OCI-LY1 (cell line): ENCODE results near the gene ISCA1.
"Not testable (repeated sequence)": the region's sequence is repeated elsewhere in the genome, so short reads cannot be mapped to it uniquely, and the experiment has no call there.

Experiments used
- H2AFZ ChIP-seq: fragments of 200-600 bp; sonication (generic), shearing (Covaris generic); 2 replicates; pipeline ENCODE4 v1.6.0; 2014; ENCODE audit warnings: antibody characterized with exemption, mild to moderate bottlenecking, low read length
- H3F3A ChIP-seq: fragments of 200-600 bp; sonication (generic), shearing (Covaris generic); 2 replicates; pipeline ENCODE4 v1.6.0; 2014; ENCODE audit warnings: mild to moderate bottlenecking, antibody characterized with exemption, low read length, moderate library complexity; ENCODE audit not compliant: insufficient read depth
- H3K27ac ChIP-seq: fragments of 200-600 bp; sonication (generic); 2 replicates; pipeline ENCODE4 v1.5.1; 2014; ENCODE audit warnings: low read length, mixed run types, mild to moderate bottlenecking, low read depth; ENCODE audit not compliant: poor library complexity, severe bottlenecking
- H3K27me3 ChIP-seq: fragments of 200-600 bp; sonication (generic); 2 replicates; pipeline ENCODE4 v1.6.0; 2014; ENCODE audit warnings: antibody characterized with exemption, mild to moderate bottlenecking, low read length, moderate library complexity; ENCODE audit not compliant: insufficient read depth
- H3K36me3 ChIP-seq: fragments of 200-600 bp; sonication (generic); 2 replicates; pipeline ENCODE4 v1.6.1; 2014; ENCODE audit warnings: mild to moderate bottlenecking, antibody characterized with exemption, low read length, moderate library complexity, mixed read lengths; ENCODE audit not compliant: insufficient read depth
- H3K4me1 ChIP-seq: fragments of 200-600 bp; sonication (generic); 2 replicates; pipeline ENCODE4 v1.5.1; 2014; ENCODE audit warnings: mild to moderate bottlenecking, low read length, moderate library complexity; ENCODE audit not compliant: insufficient read depth, severe bottlenecking
- H3K4me2 ChIP-seq: fragments of 200-600 bp; sonication (generic), shearing (Covaris generic); 2 replicates; pipeline ENCODE4 v1.6.1; 2014; ENCODE audit warnings: low read length
- H3K4me3 ChIP-seq: fragments of 200-600 bp; sonication (generic); 2 replicates; pipeline ENCODE4 v1.5.1; 2014; ENCODE audit warnings: low read length, low read depth, mild to moderate bottlenecking, mixed read lengths; ENCODE audit not compliant: poor library complexity, severe bottlenecking
- H3K79me2 ChIP-seq: fragments of 200-600 bp; shearing (Covaris generic); 2 replicates; pipeline ENCODE4 v1.6.1; 2016; ENCODE audit warnings: mixed run types, low read length, mixed read lengths; ENCODE audit not compliant: insufficient read depth
- H3K9ac ChIP-seq: fragments of 200-600 bp; sonication (generic), shearing (Covaris generic); 2 replicates; pipeline ENCODE4 v1.6.1; 2014; ENCODE audit warnings: mild to moderate bottlenecking, low read length, mixed read lengths
- H3K9me2 ChIP-seq: fragments of 200-600 bp; sonication (generic), shearing (Covaris generic); 2 replicates; pipeline ENCODE4 v1.6.1; 2014; ENCODE audit warnings: low read depth, mild to moderate bottlenecking, low read length, mixed read lengths
- H3K9me3 ChIP-seq: fragments of 200-600 bp; shearing (Covaris generic); 2 replicates; pipeline ENCODE4 v1.6.1; 2014; ENCODE audit warnings: low read length, mixed read lengths
- H4K20me1 ChIP-seq: fragments of 200-600 bp; sonication (generic), shearing (Covaris generic); 2 replicates; pipeline ENCODE4 v1.6.0; 2016; ENCODE audit warnings: mild to moderate bottlenecking, low read length; ENCODE audit not compliant: insufficient read depth
- EZH2 ChIP-seq: fragments of 200-600 bp; sonication (generic), shearing (Covaris generic); IDR thresholded peaks from 2 replicates; pipeline ENCODE4 v1.8.0; 2017; ENCODE audit warnings: borderline replicate concordance, mixed run types, mild to moderate bottlenecking, antibody characterized with exemption, low read length, moderate library complexity, mixed read lengths
- TF ChIP-seq, protein P1 (sequence below): fragments of 200-600 bp; sonication (generic), shearing (Covaris generic); IDR thresholded peaks from 2 replicates; pipeline ENCODE4 v1.5.1; 2017; ENCODE audit warnings: mild to moderate bottlenecking, antibody characterized with exemption, low read length, moderate library complexity, mixed read lengths

ISCA1 gene

DNA sequence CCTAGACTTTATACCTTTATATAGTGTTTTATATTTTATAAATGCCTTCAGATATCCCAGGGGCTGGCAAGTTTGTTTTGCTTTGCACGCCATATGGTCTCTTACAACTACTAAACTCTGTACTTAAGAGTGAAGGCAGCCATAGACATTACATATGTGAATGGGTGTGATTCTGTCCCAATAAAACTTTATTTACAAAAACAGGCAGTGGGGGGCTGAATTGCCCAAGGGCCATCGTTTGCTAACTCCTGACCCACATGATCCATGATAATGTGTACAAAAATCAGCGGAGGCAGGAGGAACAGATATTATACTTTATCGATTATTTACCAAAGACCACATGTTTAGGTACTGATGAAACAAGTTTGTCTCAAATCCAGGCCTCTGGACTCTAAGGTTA is 35.8 kb upstream of the ISCA1 start:
- Histone ChIP-seq H4K20me1 (no peaks in the 10 kb centered on the region), H3K4me2 (no peak overlapping the region), H3K27ac (no peak overlapping the region), H3K9ac (no peak overlapping the region), H3K9me2 (no peaks in the 10 kb centered on the region), H2AFZ (no peak overlapping the region), H3K4me3 (no peak overlapping the region), H3K4me1 (no peaks in the 10 kb centered on the region), H3K79me2 (no peaks in the 10 kb centered on the region), H3K27me3 (no peaks in the 10 kb centered on the region), H3K36me3 (peaks cover 95% of the 10 kb centered on the region), H3K9me3 (no peaks in the 10 kb centered on the region), H3F3A (no peaks in the 10 kb centered on the region)
- TF ChIP-seq, protein P1, sequence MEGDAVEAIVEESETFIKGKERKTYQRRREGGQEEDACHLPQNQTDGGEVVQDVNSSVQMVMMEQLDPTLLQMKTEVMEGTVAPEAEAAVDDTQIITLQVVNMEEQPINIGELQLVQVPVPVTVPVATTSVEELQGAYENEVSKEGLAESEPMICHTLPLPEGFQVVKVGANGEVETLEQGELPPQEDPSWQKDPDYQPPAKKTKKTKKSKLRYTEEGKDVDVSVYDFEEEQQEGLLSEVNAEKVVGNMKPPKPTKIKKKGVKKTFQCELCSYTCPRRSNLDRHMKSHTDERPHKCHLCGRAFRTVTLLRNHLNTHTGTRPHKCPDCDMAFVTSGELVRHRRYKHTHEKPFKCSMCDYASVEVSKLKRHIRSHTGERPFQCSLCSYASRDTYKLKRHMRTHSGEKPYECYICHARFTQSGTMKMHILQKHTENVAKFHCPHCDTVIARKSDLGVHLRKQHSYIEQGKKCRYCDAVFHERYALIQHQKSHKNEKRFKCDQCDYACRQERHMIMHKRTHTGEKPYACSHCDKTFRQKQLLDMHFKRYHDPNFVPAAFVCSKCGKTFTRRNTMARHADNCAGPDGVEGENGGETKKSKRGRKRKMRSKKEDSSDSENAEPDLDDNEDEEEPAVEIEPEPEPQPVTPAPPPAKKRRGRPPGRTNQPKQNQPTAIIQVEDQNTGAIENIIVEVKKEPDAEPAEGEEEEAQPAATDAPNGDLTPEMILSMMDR, result no peak
- no peak for TF ChIP-seq EZH2

GRCh38 chr9:86315078-86315477 is 32.7 kb upstream of the ISCA1 start:
- Histone ChIP-seq H3K9me3 (no peaks in the 10 kb centered on the region), H3K4me2 (no peak overlapping the region), H3K4me3 (no peak overlapping the region), H2AFZ (no peak overlapping the region), H3F3A (no peaks in the 10 kb centered on the region), H3K9me2 (no peaks in the 10 kb centered on the region), H3K79me2 (no peaks in the 10 kb centered on the region), H4K20me1 (no peaks in the 10 kb centered on the region), H3K27ac (no peak overlapping the region), H3K27me3 (no peaks in the 10 kb centered on the region), H3K9ac (no peak overlapping the region), H3K4me1 (no peaks in the 10 kb centered on the region), H3K36me3 (peaks cover 79% of the 10 kb centered on the region)
- TF ChIP-seq, protein P1, result no peak
- no peak for TF ChIP-seq EZH2

- not testable (repeated sequence) for H3K27me3 ChIP-seq, H3K27ac ChIP-seq, H4K20me1 ChIP-seq, H3K9me2 ChIP-seq, H3K79me2 ChIP-seq, H3K4me1 ChIP-seq, H3K9ac ChIP-seq, H3K4me3 ChIP-seq, H2AFZ ChIP-seq, H3K4me2 ChIP-seq, H3F3A ChIP-seq, H3K9me3 ChIP-seq
- peaks cover 81% of the 10 kb centered on the region for H3K36me3 ChIP-seq
Measured at GRCh38 chr9:86312959-86313358, 30.6 kb upstream of the ISCA1 start.

GRCh38 chr9:86308687-86309086 is 26.3 kb upstream of the ISCA1 start:
- H3K9me3 ChIP-seq, result no peaks in the 10 kb centered on the region
- no peak overlapping the region for H3K4me3 ChIP-seq
- H3K4me2 ChIP-seq, result no peak overlapping the region
- H3K9me2 ChIP-seq, result no peaks in the 10 kb centered on the region
- no peaks in the 10 kb centered on the region for H3K4me1 ChIP-seq
- H3K27me3 ChIP-seq, result no peaks in the 10 kb centered on the region
- H3K9ac ChIP-seq, result no peak overlapping the region
- H3K79me2 ChIP-seq, result no peaks in the 10 kb centered on the region
- peaks cover 81% of the 10 kb centered on the region for H3K36me3 ChIP-seq
- no peak overlapping the region for H3K27ac ChIP-seq
- no peaks in the 10 kb centered on the region for H3F3A ChIP-seq
- H2AFZ ChIP-seq, result no peak overlapping the region
- TF ChIP-seq, protein P1, result no peak
- no peak for TF ChIP-seq EZH2
- H4K20me1 ChIP-seq, result no peaks in the 10 kb centered on the region
